Loucy (cell line): ENCODE data around the gene HDGFL3.

Source experiments
- CTCF ChIP-seq: fragments of 200-600 bp; sonication (generic); conservative IDR thresholded peaks from 2 replicates; pipeline ENCODE4 v1.5.1; 2014; ENCODE audit warnings: mild to moderate bottlenecking, antibody characterized with exemption, low read length
- EZH2phosphoT487 ChIP-seq: fragments of 200-600 bp; IDR thresholded peaks from 2 replicates; pipeline ENCODE4 v1.6.1; 2018; ENCODE audit warnings: antibody characterized with exemption, mild to moderate bottlenecking, moderate library complexity, borderline replicate concordance

- TF ChIP-seq CTCF = no peak
- TF ChIP-seq EZH2phosphoT487 = no peak
These were observed 13.9 kb downstream of the HDGFL3 start for GRCh38 chr15:83193721-83194120.
